ENCODE measurements around the gene TGFBR3. TPM values are rescaled to one million over a fixed set of nuclear protein-coding genes. Genes with fewer than 3 reads are reported as not detected.
"Not testable (repeated sequence)": the region's sequence is repeated elsewhere in the genome, so short reads cannot be mapped to it uniquely, and the experiment has no call there.

TGFBR3 gene
- total and polyA plus RNA-seq, 3 experiments from 2014 or later: 28.8 to 78.5 (median 29.9) TPM

- no peak overlapping the region for H3K4me3 ChIP-seq (ENCODE audit: low read length)
- ChIA-PET POLR2A (no interaction called here), CTCF (interaction anchor here (0.9 to 1.5 kb wide), 2 partner anchors 8 to 9 kb away, joined by 3 read pairs; no protein-coding TSS in a partner anchor)
Measured at GRCh38 chr1:91854852-91855534, 31.0 kb downstream of the TGFBR3 start.

GRCh38 chr1:91853397-91853796 is 32.6 kb downstream of the TGFBR3 start:
- Mint-ChIP-seq H3K4me1 (peaks cover 46 to 65% (median 62%) of the 10 kb centered on the region in 3 donors), H3K27me3 (peaks cover 0 to 2% of the 10 kb centered on the region in 2 donors), H3K36me3 (peaks cover 4 to 18% (median 6%) of the 10 kb centered on the region in 3 donors), H3K4me3 (no peak overlapping the region), H3K9me3 (peaks cover 0 to 2% (median 0%) of the 10 kb centered on the region in 5 donors), H3K27ac (peak overlapping the region in 2 of 8 donors; percentile 38 to 42)
- no peaks in the 10 kb centered on the region for H3K4me1 ChIP-seq (ENCODE audit: insufficient read depth, low read length)
- no peak overlapping the region for H3K27ac ChIP-seq (ENCODE audit: low read depth, low read length)
- DNase-seq: no peak
- ChIA-PET CTCF (interaction anchor here (0.7 to 1.0 kb wide), 2 partner anchors 22 to 80 kb away, joined by 3 read pairs; no protein-coding TSS in a partner anchor), POLR2A (interaction anchor here (0.6 kb wide), 1 partner anchor 24 kb away, joined by 3 read pairs; no protein-coding TSS in a partner anchor)
- H3K4me3 ChIP-seq (ENCODE audit: low read length): no peak overlapping the region
- H3K27me3 ChIP-seq (ENCODE audit: insufficient read depth, low read length, poor library complexity, severe bottlenecking): no peaks in the 10 kb centered on the region
- no peaks in the 10 kb centered on the region for H3K9me3 ChIP-seq (ENCODE audit: low read length)
- H3K36me3 ChIP-seq (ENCODE audit: insufficient read depth, low read length): no peaks in the 10 kb centered on the region

More at GRCh38 chr1:91854852-91855534, 31.0 kb downstream of the TGFBR3 start:
- Mint-ChIP-seq H3K36me3 (peaks cover 4 to 28% (median 8%) of the 10 kb centered on the region in 3 donors), H3K4me3 (no peak overlapping the region), H3K27me3 (peaks cover 0 to 2% of the 10 kb centered on the region in 2 donors), H3K4me1 (peaks cover 44 to 61% (median 55%) of the 10 kb centered on the region in 3 donors), H3K27ac (peak overlapping the region in 2 of 8 donors; percentile 29 to 32), H3K9me3 (peaks cover 0 to 2% (median 0%) of the 10 kb centered on the region in 5 donors)
- Histone ChIP-seq H3K27me3 (ENCODE audit: insufficient read depth, low read length, poor library complexity, severe bottlenecking) (no peaks in the 10 kb centered on the region), H3K9me3 (ENCODE audit: low read length) (no peaks in the 10 kb centered on the region), H3K36me3 (ENCODE audit: insufficient read depth, low read length) (no peaks in the 10 kb centered on the region), H3K27ac (ENCODE audit: low read depth, low read length) (no peak overlapping the region), H3K4me1 (ENCODE audit: insufficient read depth, low read length) (no peaks in the 10 kb centered on the region)
- no peak for DNase-seq

- H3K4me3 Mint-ChIP-seq; H3K27ac ChIP-seq (ENCODE audit: low read depth, low read length); H3K9me3 ChIP-seq (ENCODE audit: low read length); H3K9me3 Mint-ChIP-seq; H3K27me3 ChIP-seq (ENCODE audit: insufficient read depth, low read length, poor library complexity, severe bottlenecking); H3K4me3 ChIP-seq (ENCODE audit: low read length); H3K27me3 Mint-ChIP-seq; H3K36me3 ChIP-seq (ENCODE audit: insufficient read depth, low read length); POLR2A ChIA-PET; DNase-seq; H3K4me1 ChIP-seq (ENCODE audit: insufficient read depth, low read length): not testable (repeated sequence)
- CTCF ChIA-PET: interaction anchor here (0.7 to 1.0 kb wide), 2 partner anchors 32 kb away, joined by 3 read pairs; no protein-coding TSS in a partner anchor
- Mint-ChIP-seq H3K4me1 (peaks cover 54 to 75% (median 69%) of the 10 kb centered on the region in 3 donors), H3K36me3 (peaks cover 4 to 14% (median 6%) of the 10 kb centered on the region in 3 donors), H3K27ac (peak overlapping the region in 3 of 8 donors; percentile 10 to 57 (median 38))
Measured at GRCh38 chr1:91852011-91852410, 33.9 kb downstream of the TGFBR3 start.

- ChIA-PET POLR2A (no interaction called here), CTCF (interaction anchor here (0.7 kb wide), 1 partner anchor 32 kb away, joined by 3 read pairs; no protein-coding TSS in a partner anchor)
- Histone ChIP-seq H3K4me1 (ENCODE audit: insufficient read depth, low read length) (no peaks in the 10 kb centered on the region), H3K4me3 (ENCODE audit: low read length) (no peak overlapping the region), H3K36me3 (ENCODE audit: insufficient read depth, low read length) (no peaks in the 10 kb centered on the region), H3K27me3 (ENCODE audit: insufficient read depth, low read length, poor library complexity, severe bottlenecking) (no peaks in the 10 kb centered on the region), H3K9me3 (ENCODE audit: low read length) (no peaks in the 10 kb centered on the region), H3K27ac (ENCODE audit: low read depth, low read length) (no peak overlapping the region)
- Mint-ChIP-seq H3K4me3 (no peak overlapping the region), H3K9me3 (peaks cover 0 to 2% (median 0%) of the 10 kb centered on the region in 5 donors), H3K27ac (peak overlapping the region in 3 of 8 donors; percentile 10 to 62 (median 51)), H3K36me3 (peaks cover 4 to 9% (median 6%) of the 10 kb centered on the region in 3 donors), H3K27me3 (no peaks in the 10 kb centered on the region), H3K4me1 (peaks cover 55 to 75% (median 69%) of the 10 kb centered on the region in 3 donors)
- DNase-seq: no peak
Measured at GRCh38 chr1:91851130-91852010, 34.6 kb downstream of the TGFBR3 start.

GRCh38 chr1:91850708-91851107 is 35.2 kb downstream of the TGFBR3 start:
- Mint-ChIP-seq H3K27ac (peak overlapping the region in 4 of 8 donors; percentile 43 to 62 (median 56)), H3K9me3 (peaks cover 0 to 2% (median 0%) of the 10 kb centered on the region in 5 donors), H3K27me3 (no peaks in the 10 kb centered on the region), H3K4me3 (no peak overlapping the region), H3K4me1 (peaks cover 58 to 77% (median 74%) of the 10 kb centered on the region in 3 donors), H3K36me3 (peaks cover 4 to 6% (median 5%) of the 10 kb centered on the region in 3 donors)
- no peak overlapping the region for H3K4me3 ChIP-seq (ENCODE audit: low read length)
- H3K4me1 ChIP-seq (ENCODE audit: insufficient read depth, low read length): peaks cover 5% of the 10 kb centered on the region
- CTCF ChIA-PET: no interaction called here
- H3K27ac ChIP-seq (ENCODE audit: low read depth, low read length): no peak overlapping the region
- POLR2A ChIA-PET: no interaction called here
- DNase-seq: no peak
- no peaks in the 10 kb centered on the region for H3K9me3 ChIP-seq (ENCODE audit: low read length)
- no peaks in the 10 kb centered on the region for H3K27me3 ChIP-seq (ENCODE audit: insufficient read depth, low read length, poor library complexity, severe bottlenecking)
- no peaks in the 10 kb centered on the region for H3K36me3 ChIP-seq (ENCODE audit: insufficient read depth, low read length)

GRCh38 chr1:91847851-91848250 is 38.1 kb downstream of the TGFBR3 start:
- CTCF ChIA-PET: no interaction called here
- Mint-ChIP-seq H3K27me3 (no peaks in the 10 kb centered on the region), H3K4me1 (peaks cover 68 to 94% (median 91%) of the 10 kb centered on the region in 3 donors), H3K36me3 (peaks cover 4 to 13% (median 7%) of the 10 kb centered on the region in 3 donors), H3K9me3 (no peaks in the 10 kb centered on the region), H3K27ac (peak overlapping the region in 3 of 8 donors; percentile 7 to 71 (median 63)), H3K4me3 (peak overlapping the region in 1 of 7 donors; percentile 16)
- H3K9me3 ChIP-seq (ENCODE audit: low read length): no peaks in the 10 kb centered on the region
- no peak overlapping the region for H3K27ac ChIP-seq (ENCODE audit: low read depth, low read length)
- POLR2A ChIA-PET: interaction anchor here (0.7 kb wide), 1 partner anchor 50 kb away, joined by 5 read pairs; no protein-coding TSS in a partner anchor
- H3K4me1 ChIP-seq (ENCODE audit: insufficient read depth, low read length): peaks cover 5% of the 10 kb centered on the region
- H3K27me3 ChIP-seq (ENCODE audit: insufficient read depth, low read length, poor library complexity, severe bottlenecking): no peaks in the 10 kb centered on the region
- no peak overlapping the region for H3K4me3 ChIP-seq (ENCODE audit: low read length)
- no peaks in the 10 kb centered on the region for H3K36me3 ChIP-seq (ENCODE audit: insufficient read depth, low read length)
- no peak for DNase-seq

- no peak for DNase-seq
- Histone ChIP-seq H3K27me3 (ENCODE audit: insufficient read depth, low read length, poor library complexity, severe bottlenecking) (no peaks in the 10 kb centered on the region), H3K36me3 (ENCODE audit: insufficient read depth, low read length) (no peaks in the 10 kb centered on the region), H3K4me1 (ENCODE audit: insufficient read depth, low read length) (peaks cover 5% of the 10 kb centered on the region), H3K27ac (ENCODE audit: low read depth, low read length) (no peak overlapping the region), H3K4me3 (ENCODE audit: low read length) (no peak overlapping the region), H3K9me3 (ENCODE audit: low read length) (no peaks in the 10 kb centered on the region)
- Mint-ChIP-seq H3K4me1 (peaks cover 76 to 96% (median 90%) of the 10 kb centered on the region in 3 donors), H3K36me3 (peaks cover 6 to 13% (median 7%) of the 10 kb centered on the region in 3 donors), H3K27ac (peak overlapping the region in 3 of 8 donors; percentile 43 to 55 (median 43)), H3K9me3 (no peaks in the 10 kb centered on the region), H3K27me3 (no peaks in the 10 kb centered on the region), H3K4me3 (no peak overlapping the region)
- POLR2A ChIA-PET: no interaction called here
- CTCF ChIA-PET: no interaction called here
Measured at GRCh38 chr1:91846639-91847013, 39.3 kb downstream of the TGFBR3 start.

Measured in CD8-positive, alpha-beta memory T cell (primary cell).